Prostate gland (tissue), 2 donors: ENCODE data around the gene KRT27. TPM values are rescaled to one million over a fixed set of nuclear protein-coding genes. Genes with fewer than 3 reads are reported as not detected.

Experiments
- DNase-seq: peaks from one replicate; pipeline ENCODE4 v3.0.0-alpha.2; 2019; ENCODE audit warnings: low spot score
- H3K27ac ChIP-seq, 2 donors: fragments of 200-600 bp; sonication (generic); 2 replicates each; pipeline ENCODE4 v1.5.1; 2017 to 2019
- H3K27me3 ChIP-seq: fragments of 200-600 bp; sonication (generic); replicated peaks from 2 replicates; pipeline ENCODE4 v1.5.1; 2019; ENCODE audit not compliant: insufficient read depth
- H3K36me3 ChIP-seq, 2 donors: fragments of 200-600 bp; sonication (generic); 1 replicate in 1 of 2; 2 replicates in 1 of 2; pipeline versions ENCODE4 v1.5.1 to v1.8.1; 2017 to 2019
- H3K4me1 ChIP-seq: fragments of 200-600 bp; sonication (generic); replicated peaks from 2 replicates; pipeline ENCODE4 v1.5.1; 2019
- H3K4me3 ChIP-seq, 2 donors: fragments of 200-600 bp; sonication (generic); 2 replicates each; pipeline ENCODE4 v1.5.1; 2017 to 2019
- H3K9me3 ChIP-seq: fragments of 200-600 bp; sonication (generic); 2 replicates; pipeline ENCODE4 v1.5.1; 2017
- POLR2A ChIP-seq: fragments of 450-650 bp; IDR thresholded peaks from one replicate; pipeline ENCODE4 v1.6.1; 2016; ENCODE audit warnings: antibody characterized with exemption, mild to moderate bottlenecking
- POLR2AphosphoS5 ChIP-seq: sonication (generic); formaldehyde crosslinking; IDR thresholded peaks from one replicate; pipeline ENCODE4 v1.6.1; 2017; ENCODE audit warnings: antibody characterized with exemption
- WGBS: methylation state at CpG from one replicate; pipeline ENCODE4 v1.1.5; 2018; 5-methylcytosine and 5-hydroxymethylcytosine counted together
- intact Hi-C: fragments of 100-400 bp; cut with DNase I; formaldehyde crosslinking; loops from one replicate; pipeline ENCODE4 v1.14.2; 2022
- total RNA-seq, 2 donors: library from RNA; depleted of rRNA; stranded (reverse); fragments of >200 nt; gene quantifications; one replicate each; pipeline ENCODE4 v1.1.0, GENCODE V29; 2016
- TF ChIP-seq, protein P1 (sequence below), 4 experiments: fragments of 200-600 bp in 2 of 4; fragments of 450-650 bp in 2 of 4; sonication (generic) in 2 of 4; IDR thresholded peaks; 1 replicate in 3 of 4; 2 replicates in 1 of 4; pipeline ENCODE4 v1.5.1; 2016 to 2019; ENCODE audit warnings: antibody characterized with exemption in 4 of 4, mild to moderate bottlenecking in 2 of 4, moderate library complexity in 2 of 4

KRT27 gene
- total RNA-seq, 2 donors from 2014 or later: not detected

DNA sequence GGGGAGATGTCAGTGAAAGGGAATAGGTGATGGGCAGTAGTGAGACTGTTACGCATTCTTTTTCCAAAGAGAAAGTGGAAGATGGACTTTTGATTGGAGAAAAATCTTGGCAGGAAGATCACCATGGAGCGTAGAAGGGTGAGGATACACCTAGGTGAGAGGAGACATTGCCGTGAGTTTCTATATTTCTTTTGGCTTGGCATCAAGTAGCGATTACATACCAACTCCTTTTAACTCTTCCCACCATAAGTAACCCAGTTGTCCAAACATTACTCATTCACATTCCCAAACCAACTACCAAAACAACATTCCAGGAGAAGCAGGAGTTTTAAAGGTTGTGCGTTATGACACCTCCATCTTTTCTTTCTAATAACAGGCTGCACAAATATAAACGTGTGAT is 28.1 kb upstream of the KRT27 start:
- Histone ChIP-seq H3K4me3 (no peak overlapping the region), H3K27me3 (no peaks in the 10 kb centered on the region), H3K27ac (no peak overlapping the region), H3K36me3 (no peaks in the 10 kb centered on the region), H3K4me1 (no peaks in the 10 kb centered on the region), H3K9me3 (no peaks in the 10 kb centered on the region)
- 53% methylated on average over 6 of the region's 6 CpGs for WGBS
- intact Hi-C loops: no loop called here
- DNase-seq: no peak
- no peak for TF ChIP-seq POLR2AphosphoS5
- TF ChIP-seq, protein P1, sequence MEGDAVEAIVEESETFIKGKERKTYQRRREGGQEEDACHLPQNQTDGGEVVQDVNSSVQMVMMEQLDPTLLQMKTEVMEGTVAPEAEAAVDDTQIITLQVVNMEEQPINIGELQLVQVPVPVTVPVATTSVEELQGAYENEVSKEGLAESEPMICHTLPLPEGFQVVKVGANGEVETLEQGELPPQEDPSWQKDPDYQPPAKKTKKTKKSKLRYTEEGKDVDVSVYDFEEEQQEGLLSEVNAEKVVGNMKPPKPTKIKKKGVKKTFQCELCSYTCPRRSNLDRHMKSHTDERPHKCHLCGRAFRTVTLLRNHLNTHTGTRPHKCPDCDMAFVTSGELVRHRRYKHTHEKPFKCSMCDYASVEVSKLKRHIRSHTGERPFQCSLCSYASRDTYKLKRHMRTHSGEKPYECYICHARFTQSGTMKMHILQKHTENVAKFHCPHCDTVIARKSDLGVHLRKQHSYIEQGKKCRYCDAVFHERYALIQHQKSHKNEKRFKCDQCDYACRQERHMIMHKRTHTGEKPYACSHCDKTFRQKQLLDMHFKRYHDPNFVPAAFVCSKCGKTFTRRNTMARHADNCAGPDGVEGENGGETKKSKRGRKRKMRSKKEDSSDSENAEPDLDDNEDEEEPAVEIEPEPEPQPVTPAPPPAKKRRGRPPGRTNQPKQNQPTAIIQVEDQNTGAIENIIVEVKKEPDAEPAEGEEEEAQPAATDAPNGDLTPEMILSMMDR (IDR thresholded peaks at IDR 0.05): no peak
- TF ChIP-seq POLR2A: no peak

DNA sequence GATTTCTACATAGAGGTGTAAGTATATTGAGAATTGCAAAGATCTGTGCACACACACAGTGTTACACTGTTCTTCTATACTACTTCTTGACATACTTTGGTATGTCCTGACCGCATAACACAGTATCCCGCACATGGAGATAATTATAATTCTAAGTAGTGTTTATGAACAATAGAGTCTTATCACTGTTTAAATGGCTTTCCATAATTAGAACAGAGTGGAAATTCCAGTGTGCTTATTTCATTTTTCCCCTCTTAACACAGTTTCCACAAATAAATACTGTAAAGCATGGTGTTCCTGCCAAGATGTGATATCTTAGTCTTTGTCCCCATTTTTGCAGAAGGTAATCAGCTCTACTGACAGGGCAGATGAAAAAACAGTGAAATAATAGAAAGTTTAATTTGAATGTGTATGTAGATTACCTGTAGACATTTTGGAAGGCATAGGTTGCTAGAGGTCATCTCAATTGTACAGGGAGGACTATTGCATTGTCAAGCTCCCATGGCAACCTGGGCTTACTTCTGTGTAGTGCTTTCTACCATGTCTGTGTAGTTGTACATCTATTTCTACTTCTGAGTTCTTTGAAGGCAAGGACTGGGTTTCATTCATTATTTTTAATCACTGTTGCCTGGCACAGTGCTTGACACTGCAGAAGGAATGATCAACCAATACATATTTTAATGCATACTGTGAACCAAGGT is 27.5 kb upstream of the KRT27 start:
- no peaks in the 10 kb centered on the region for H3K9me3 ChIP-seq
- H3K36me3 ChIP-seq: no peaks in the 10 kb centered on the region
- no peaks in the 10 kb centered on the region for H3K27me3 ChIP-seq
- H3K27ac ChIP-seq: no peak overlapping the region
- no peak for TF ChIP-seq POLR2AphosphoS5
- TF ChIP-seq POLR2A: no peak
- TF ChIP-seq, protein P1 (IDR thresholded peaks at IDR 0.05): no peak
- H3K4me3 ChIP-seq: no peak overlapping the region
- no peak for DNase-seq
- WGBS: 69% methylated on average over 2 of the region's 2 CpGs
- no peaks in the 10 kb centered on the region for H3K4me1 ChIP-seq
- intact Hi-C loops: no loop called here

DNA sequence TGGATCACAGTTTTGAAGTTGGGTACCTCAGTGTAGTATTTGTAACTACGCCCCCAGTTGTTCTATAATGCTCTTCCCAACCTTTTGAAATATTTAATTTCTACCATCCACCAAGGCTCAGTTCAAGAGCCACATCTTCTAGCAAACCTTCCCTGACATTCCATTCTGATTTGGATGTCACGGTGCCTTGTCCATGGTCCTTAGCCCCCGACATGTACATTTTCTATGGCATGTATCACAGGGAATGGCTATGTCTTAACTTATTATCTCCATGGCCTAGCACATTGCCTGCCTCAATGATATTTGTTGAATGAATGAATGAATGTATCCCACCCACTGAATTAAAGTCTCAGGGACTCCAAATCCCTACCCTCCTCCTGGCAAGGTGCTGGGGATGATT is 23.8 kb upstream of the KRT27 start:
- H3K27me3 ChIP-seq: no peaks in the 10 kb centered on the region
- intact Hi-C loops: no loop called here
- TF ChIP-seq, protein P1 (IDR thresholded peaks at IDR 0.05): no peak
- no peak for TF ChIP-seq POLR2A
- no peak for TF ChIP-seq POLR2AphosphoS5
- no peaks in the 10 kb centered on the region for H3K36me3 ChIP-seq
- no peaks in the 10 kb centered on the region for H3K9me3 ChIP-seq
- H3K4me3 ChIP-seq: no peak overlapping the region
- H3K4me1 ChIP-seq: no peaks in the 10 kb centered on the region
- DNase-seq: no peak
- H3K27ac ChIP-seq: no peak overlapping the region
- WGBS: 71% methylated on average over 3 of the region's 3 CpGs

DNA sequence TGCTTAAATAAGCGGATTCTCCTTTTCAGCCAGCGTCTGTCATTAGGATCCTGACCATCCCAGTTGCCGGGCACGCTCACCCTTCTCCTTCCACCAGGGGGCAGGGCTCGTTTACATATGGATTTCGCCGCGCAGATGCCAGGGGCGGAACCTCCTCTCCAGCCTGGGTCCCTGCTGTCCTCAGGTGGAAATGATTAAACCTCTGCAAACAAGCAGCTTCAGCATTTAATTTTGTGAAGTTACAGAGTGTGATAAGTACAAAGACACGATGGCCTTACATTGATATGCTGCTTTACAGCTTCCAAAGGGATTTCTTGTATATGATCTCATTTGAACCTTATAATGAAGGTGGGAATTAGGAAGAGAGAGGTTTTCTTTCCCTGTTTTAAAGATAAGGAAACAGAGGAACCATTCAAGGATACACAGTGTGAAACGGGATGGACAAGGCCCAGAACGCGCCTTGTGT is 21.3 kb upstream of the KRT27 start:
- no peaks in the 10 kb centered on the region for H3K9me3 ChIP-seq
- no peaks in the 10 kb centered on the region for H3K27me3 ChIP-seq
- H3K27ac ChIP-seq: no peak overlapping the region
- peak; percentile 82 for DNase-seq
- intact Hi-C loops: loop anchor here (2.0 kb wide), 1 partner anchor 863 kb away; no protein-coding TSS in a partner anchor
- 13% methylated on average over 13 of the region's 13 CpGs for WGBS
- H3K4me1 ChIP-seq: no peaks in the 10 kb centered on the region
- no peaks in the 10 kb centered on the region for H3K36me3 ChIP-seq
- TF ChIP-seq POLR2A: no peak
- TF ChIP-seq, protein P1 (IDR thresholded peaks at IDR 0.05): peak; percentile 33 to 91 (median 82)
- peak; percentile 58 for TF ChIP-seq POLR2AphosphoS5
- no peak overlapping the region for H3K4me3 ChIP-seq

DNA sequence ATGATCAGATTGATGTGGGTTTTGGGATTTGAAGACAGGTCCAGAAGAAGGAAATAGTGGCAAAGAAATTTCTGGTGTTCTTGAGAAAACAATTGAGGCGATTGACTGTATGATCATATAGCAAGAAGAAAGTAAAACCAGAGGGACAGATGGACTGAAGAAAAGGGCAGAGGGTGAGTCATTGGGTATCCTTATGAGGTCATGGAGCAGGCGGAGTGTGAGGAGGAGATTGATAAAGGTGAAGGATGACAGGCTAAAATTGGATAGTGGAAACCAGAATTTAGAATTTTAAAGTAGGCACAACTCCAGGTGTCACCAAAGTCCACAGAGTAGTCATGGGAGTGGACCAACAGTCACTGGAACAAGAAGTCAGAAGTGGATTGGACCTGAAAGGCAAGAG is 18.8 kb upstream of the KRT27 start:
- H3K36me3 ChIP-seq: no peaks in the 10 kb centered on the region
- H3K4me1 ChIP-seq: no peaks in the 10 kb centered on the region
- no peak overlapping the region for H3K4me3 ChIP-seq
- DNase-seq: no peak
- no peaks in the 10 kb centered on the region for H3K9me3 ChIP-seq
- TF ChIP-seq POLR2AphosphoS5: no peak
- TF ChIP-seq, protein P1 (IDR thresholded peaks at IDR 0.05): no peak
- TF ChIP-seq POLR2A: no peak
- 78% methylated on average over 2 of the region's 2 CpGs for WGBS
- H3K27ac ChIP-seq: no peak overlapping the region
- intact Hi-C loops: no loop called here
- H3K27me3 ChIP-seq: no peaks in the 10 kb centered on the region
